GM10266 (cell line): ENCODE measurements around the gene CACNA1G.

Experiments used
- DNase-seq: peaks from one replicate; pipeline ENCODE4 v3.0.0; 2012; ENCODE audit errors: extremely low spot score
- TF ChIP-seq, protein P1 (sequence below): IDR thresholded peaks from 2 replicates; pipeline ENCODE4 v1.5.1; 2012; ENCODE audit warnings: mild to moderate bottlenecking, low read depth; ENCODE audit not compliant: control insufficient read depth, insufficient read depth; ENCODE audit errors: missing control alignments

Gene CACNA1G

DNA sequence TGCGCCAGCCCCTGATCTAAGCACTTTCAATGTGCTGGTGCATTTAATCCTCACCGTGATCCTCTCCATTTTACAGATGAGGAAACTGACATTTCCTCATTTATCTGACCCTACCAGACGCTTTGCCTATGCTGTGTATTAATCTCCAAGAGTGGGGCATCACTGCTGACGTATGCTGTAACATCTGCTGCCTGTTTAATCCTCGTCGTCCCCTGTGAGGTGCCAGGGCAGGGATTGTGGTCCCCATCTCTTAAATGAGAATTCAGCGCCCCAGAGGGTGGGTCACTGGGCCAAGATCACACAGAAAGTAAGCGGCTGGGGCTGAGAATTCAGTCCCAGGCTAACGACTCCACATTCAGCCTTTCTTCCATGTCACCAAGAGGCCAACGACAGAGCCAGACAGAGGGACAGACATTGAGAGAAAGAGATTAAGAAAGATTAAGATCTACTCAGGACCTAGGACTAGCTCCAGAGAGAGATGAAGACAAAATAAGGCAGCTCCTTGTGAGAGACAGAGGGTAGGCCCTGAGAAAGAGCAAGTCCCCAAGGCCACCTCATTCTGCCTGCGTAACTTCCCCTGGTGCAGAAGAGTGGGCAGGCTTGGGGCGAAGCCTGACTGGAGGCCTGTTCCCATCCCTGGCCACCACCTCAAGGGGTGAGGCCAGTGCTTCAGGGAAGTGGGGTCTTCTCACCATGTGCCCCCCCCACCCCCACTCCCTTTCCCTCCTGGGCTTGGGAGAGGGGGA lies 13.5 kb downstream of the CACNA1G start:
- no peak for DNase-seq
- TF ChIP-seq, protein P1, sequence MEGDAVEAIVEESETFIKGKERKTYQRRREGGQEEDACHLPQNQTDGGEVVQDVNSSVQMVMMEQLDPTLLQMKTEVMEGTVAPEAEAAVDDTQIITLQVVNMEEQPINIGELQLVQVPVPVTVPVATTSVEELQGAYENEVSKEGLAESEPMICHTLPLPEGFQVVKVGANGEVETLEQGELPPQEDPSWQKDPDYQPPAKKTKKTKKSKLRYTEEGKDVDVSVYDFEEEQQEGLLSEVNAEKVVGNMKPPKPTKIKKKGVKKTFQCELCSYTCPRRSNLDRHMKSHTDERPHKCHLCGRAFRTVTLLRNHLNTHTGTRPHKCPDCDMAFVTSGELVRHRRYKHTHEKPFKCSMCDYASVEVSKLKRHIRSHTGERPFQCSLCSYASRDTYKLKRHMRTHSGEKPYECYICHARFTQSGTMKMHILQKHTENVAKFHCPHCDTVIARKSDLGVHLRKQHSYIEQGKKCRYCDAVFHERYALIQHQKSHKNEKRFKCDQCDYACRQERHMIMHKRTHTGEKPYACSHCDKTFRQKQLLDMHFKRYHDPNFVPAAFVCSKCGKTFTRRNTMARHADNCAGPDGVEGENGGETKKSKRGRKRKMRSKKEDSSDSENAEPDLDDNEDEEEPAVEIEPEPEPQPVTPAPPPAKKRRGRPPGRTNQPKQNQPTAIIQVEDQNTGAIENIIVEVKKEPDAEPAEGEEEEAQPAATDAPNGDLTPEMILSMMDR = no peak

DNA sequence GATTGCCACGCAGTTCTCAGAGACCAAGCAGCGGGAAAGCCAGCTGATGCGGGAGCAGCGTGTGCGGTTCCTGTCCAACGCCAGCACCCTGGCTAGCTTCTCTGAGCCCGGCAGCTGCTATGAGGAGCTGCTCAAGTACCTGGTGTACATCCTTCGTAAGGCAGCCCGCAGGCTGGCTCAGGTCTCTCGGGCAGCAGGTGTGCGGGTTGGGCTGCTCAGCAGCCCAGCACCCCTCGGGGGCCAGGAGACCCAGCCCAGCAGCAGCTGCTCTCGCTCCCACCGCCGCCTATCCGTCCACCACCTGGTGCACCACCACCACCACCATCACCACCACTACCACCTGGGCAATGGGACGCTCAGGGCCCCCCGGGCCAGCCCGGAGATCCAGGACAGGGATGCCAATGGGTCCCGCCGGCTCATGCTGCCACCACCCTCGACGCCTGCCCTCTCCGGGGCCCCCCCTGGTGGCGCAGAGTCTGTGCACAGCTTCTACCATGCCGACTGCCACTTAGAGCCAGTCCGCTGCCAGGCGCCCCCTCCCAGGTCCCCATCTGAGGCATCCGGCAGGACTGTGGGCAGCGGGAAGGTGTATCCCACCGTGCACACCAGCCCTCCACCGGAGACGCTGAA lies 15.2 kb downstream of the CACNA1G start:
- no peak for DNase-seq
- TF ChIP-seq, protein P1 = no peak

DNA sequence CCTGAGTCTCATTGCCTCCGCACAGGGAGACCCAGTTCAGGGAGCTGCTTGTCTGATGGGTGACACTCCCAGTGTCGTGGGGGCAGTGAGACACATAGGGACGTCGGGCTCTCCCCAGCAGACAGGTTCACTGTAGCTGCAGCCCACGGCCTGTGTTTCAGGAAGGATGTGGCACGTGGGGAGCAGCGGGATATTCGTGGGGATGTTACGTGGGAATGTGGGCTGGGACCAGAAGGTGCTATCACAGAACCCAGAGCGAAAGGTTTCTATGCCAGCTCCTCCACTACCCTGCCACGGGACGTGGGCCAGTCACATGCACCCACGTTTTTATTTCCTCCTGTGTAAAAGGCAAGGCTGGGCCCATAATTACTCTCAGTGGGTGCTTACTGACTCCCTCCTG lies 16.3 kb downstream of the CACNA1G start:
- TF ChIP-seq, protein P1 = no peak
- DNase-seq = no peak

DNA sequence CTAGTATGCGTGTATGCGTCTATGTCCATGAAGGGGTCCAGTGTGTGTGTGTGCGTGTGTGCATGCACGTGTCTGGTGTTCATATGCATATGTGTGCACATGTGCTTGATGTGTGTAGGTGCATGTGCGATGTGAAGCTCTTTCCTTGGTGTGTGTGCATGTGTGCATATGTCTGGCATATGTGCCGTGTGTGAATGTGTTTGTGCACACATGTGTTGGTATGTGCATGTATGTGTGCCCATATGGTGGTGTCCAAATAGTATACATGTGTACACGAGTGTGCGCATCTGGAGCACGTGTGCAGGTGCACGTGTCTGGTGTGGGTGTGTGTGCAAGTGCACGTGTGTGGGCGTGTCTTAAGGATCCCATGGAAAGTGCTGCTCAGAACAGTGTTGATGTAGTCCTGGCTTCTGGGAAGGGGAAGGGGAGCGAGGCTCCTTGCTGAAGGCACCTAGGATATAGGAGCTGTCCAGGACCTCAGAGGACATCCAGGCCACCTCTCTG lies 17.0 kb downstream of the CACNA1G start:
- TF ChIP-seq, protein P1 = no peak
- DNase-seq = no peak

DNA sequence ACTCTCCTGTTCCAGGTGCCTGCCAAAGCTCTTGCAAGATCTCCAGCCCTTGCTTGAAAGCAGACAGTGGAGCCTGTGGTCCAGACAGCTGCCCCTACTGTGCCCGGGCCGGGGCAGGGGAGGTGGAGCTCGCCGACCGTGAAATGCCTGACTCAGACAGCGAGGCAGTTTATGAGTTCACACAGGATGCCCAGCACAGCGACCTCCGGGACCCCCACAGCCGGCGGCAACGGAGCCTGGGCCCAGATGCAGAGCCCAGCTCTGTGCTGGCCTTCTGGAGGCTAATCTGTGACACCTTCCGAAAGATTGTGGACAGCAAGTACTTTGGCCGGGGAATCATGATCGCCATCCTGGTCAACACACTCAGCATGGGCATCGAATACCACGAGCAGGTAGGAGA lies 17.7 kb downstream of the CACNA1G start:
- TF ChIP-seq, protein P1 = no peak
- no peak for DNase-seq

DNA sequence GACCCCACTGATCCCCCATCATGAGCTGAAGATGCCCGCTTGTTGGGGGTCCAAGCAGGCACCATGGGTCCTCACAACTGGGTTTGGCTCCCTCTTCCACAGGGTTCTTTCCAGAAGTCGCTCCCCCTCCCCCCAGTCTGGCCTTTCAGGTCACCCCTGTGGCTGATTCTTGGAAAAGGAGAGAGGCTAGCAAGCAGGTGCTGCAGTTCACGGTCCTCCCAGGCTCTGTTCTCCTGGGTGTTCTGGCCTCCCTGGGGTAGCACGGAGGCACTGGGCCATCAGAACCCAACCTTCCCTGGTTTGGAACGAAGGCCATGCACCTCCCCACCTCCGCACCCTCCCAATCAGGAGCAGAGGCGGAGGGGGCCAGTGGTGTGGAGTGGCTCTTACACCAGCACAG lies 18.9 kb downstream of the CACNA1G start:
- DNase-seq = no peak
- TF ChIP-seq, protein P1 = no peak

DNA sequence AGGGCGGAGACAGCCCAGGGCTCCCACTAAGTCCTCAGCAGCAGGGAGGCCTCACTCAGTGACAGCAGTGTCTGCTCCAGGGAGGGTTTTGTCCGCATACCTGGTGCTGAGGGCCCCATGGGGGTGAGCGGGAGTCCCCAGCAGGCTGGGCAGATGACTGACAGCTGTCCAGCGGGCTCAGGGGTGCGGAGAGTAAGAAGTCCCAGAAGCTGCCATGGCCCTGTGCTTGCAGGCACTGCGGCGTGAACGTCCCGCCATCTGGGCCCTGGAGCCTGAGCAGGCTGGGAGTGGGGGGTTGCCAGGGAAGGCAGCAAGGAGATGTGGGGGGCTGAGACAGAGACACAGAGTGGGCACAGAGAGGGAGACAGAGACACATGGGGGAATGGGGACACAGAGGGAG lies 20.1 kb downstream of the CACNA1G start:
- TF ChIP-seq, protein P1 = no peak

More for the DNA sequence above, 20.1 kb downstream of the CACNA1G start:
- DNase-seq = no peak
